IPS-15b (cell line): ENCODE measurements around the gene BEND7.

Experiments
- H3K27me3 ChIP-seq: one replicate; pipeline ENCODE4 v1.6.1; 2013; ENCODE audit warnings: low read length; ENCODE audit not compliant: control insufficient read depth, insufficient read depth
- H3K36me3 ChIP-seq: one replicate; pipeline ENCODE4 v1.6.1; 2013; ENCODE audit warnings: low read length; ENCODE audit not compliant: control insufficient read depth, insufficient read depth
- H3K4me1 ChIP-seq: one replicate; pipeline ENCODE4 v1.6.1; 2013; ENCODE audit warnings: mild to moderate bottlenecking, low read length; ENCODE audit not compliant: control insufficient read depth, insufficient read depth
- H3K4me3 ChIP-seq: one replicate; pipeline ENCODE4 v1.5.1; 2013; ENCODE audit warnings: low read depth, low read length
- H3K9ac ChIP-seq: one replicate; pipeline ENCODE4 v1.6.1; 2013; ENCODE audit warnings: low read depth, mild to moderate bottlenecking, low read length
- H3K9me3 ChIP-seq: one replicate; pipeline ENCODE4 v1.6.1; 2013; ENCODE audit warnings: mild to moderate bottlenecking, low read length; ENCODE audit not compliant: control insufficient read depth, insufficient read depth

The BEND7 gene

GRCh38 chr10:13395540-13395939 lies 133.3 kb downstream of the BEND7 start:
- H3K9ac ChIP-seq: no peak overlapping the region
- H3K4me3 ChIP-seq: no peak overlapping the region
- H3K4me1 ChIP-seq: peaks cover 8% of the 10 kb centered on the region

GRCh38 chr10:13393640-13394039 lies 135.2 kb downstream of the BEND7 start:
- H3K9ac ChIP-seq: no peak overlapping the region
- H3K4me3 ChIP-seq: no peak overlapping the region
- no peaks in the 10 kb centered on the region for H3K36me3 ChIP-seq
- H3K27me3 ChIP-seq: no peaks in the 10 kb centered on the region
- H3K9me3 ChIP-seq: no peaks in the 10 kb centered on the region
- peaks cover 8% of the 10 kb centered on the region for H3K4me1 ChIP-seq

More at GRCh38 chr10:13395540-13395939, 133.3 kb downstream of the BEND7 start:
- Histone ChIP-seq H3K36me3 (no peaks in the 10 kb centered on the region), H3K27me3 (no peaks in the 10 kb centered on the region), H3K9me3 (no peaks in the 10 kb centered on the region)

DNA sequence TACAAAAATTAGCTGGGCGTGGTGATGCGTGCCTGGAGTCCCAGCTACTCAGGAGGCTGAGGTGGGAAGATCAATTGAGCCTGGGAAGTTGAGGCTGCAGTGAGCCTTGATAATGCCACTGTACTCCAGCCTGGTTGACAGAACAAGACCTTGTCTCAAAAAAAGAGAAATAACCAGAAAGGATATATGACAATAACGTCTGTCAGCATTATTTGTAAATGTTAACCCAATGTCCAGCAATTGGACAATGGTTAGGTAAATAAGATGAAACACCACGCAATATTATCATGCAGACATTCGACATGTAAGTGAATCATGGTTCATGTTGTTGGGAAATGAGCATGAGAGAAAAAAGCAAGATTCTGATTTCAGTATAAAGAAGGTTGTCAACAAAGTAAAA lies 136.1 kb downstream of the BEND7 start:
- Histone ChIP-seq H3K9ac (no peak overlapping the region), H3K9me3 (no peaks in the 10 kb centered on the region), H3K4me3 (no peak overlapping the region), H3K36me3 (no peaks in the 10 kb centered on the region), H3K27me3 (no peaks in the 10 kb centered on the region), H3K4me1 (peaks cover 8% of the 10 kb centered on the region)
